Stimulated activated CD4-positive, alpha-beta T cell treated with anti-CD3 and anti-CD28 coated beads, Interleukin-1b, Interleukin-23, amount 100 ng/mL, for 48 hours (primary cell): ENCODE results near the gene COQ2.

Experiments
- DNase-seq: peaks from one replicate; pipeline ENCODE4 v3.0.0-alpha.2; 2020

COQ2 gene

GRCh38 chr4:83214079-83214478, 70.5 kb downstream of the COQ2 start:
- DNase-seq, result no peak
